ENCODE measurements around the gene TEX50. TPM values are rescaled to one million over a fixed set of nuclear protein-coding genes. Genes with fewer than 3 reads are reported as not detected.

Gene TEX50, protein sequence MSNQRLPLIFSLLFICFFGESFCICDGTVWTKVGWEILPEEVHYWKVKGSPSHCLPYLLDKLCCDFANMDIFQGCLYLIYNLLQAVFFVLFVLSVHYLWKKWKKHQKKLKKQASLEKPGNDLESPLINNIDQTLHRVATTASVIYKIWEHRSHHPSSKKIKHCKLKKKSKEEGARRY
- not detected for total RNA-seq

DNA sequence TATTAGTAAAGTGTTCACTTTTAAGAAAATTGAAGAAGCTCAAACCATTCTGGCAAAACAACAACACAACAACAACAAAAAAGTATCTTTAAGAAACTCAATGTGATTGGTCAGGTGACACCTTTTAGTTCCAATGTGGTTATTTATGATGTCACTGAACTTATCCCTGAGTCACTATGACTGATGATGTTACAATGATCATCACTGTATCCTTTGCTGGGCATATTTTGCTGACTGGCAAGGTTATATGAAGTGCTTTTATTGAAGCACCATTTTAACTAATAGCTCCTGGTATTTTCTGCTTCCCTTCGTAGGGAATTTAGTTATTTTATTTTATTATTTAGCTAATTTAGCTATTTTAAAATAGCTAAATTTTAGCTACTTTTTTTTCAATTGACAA lies at the start of gene TEX50:
Gene TEX50 (plus strand): TSS at position 223 of the 400 bp plus-strand sequence. CDS start 184 bp downstream, outside the sequence.

GRCh38 chr1:173603056-173603591 lies 32.0 kb upstream of the TEX50 start, which contains the start of gene SLC9C2:
SLC9C2 (minus strand) TSS chr1:173603072; CDS start chr1:173601776, 1,296 bp downstream.

DNA sequence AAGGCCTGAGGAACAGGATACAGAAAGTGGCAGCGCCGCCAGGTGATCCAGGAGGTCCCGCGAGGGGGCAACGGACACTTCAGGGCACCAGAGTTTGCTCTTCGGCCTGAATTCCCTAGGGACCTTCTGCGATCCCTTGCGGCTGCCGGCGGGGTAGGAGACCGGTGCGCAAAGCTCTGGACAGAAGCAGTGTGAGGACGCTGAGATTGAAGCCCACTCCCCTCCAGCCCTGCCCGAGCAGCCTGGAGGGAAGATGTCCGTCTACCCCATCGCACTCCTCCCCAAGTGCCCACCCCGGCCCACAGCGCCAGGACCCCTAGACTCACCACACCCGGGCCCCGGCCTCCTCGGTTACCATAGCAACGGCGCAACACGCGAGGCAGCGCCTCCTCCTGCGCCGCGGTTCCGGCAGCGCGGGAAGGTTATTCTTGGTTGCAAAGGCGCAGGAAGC lies 34.4 kb downstream of the TEX50 start, which contains the start of gene ANKRD45:
Gene ANKRD45 (minus strand): TSS at position 361 of the 451 bp plus-strand sequence. CDS start 10,433 bp downstream, outside the sequence.

Other genes with a start within 250 kb of the TEX50 start
- gene PRDX6, start 158.0 kb upstream of the TEX50 start, total RNA-seq = 46.1 TPM
- gene SLC9C2, start 32.3 kb upstream of the TEX50 start, total RNA-seq = 4.8 TPM
- 20.3 TPM for gene ANKRD45, start 34.5 kb downstream of the TEX50 start, total RNA-seq
- 30.9 TPM for gene KLHL20, start 79.6 kb downstream of the TEX50 start, total RNA-seq
- 19.8 TPM for gene DARS2, start 189.3 kb downstream of the TEX50 start, total RNA-seq
- 16.8 TPM for gene CENPL, start 189.5 kb downstream of the TEX50 start, total RNA-seq
- 398 TPM for gene GAS5, start 232.7 kb downstream of the TEX50 start, total RNA-seq
- 39.2 TPM for gene ZBTB37, start 233.0 kb downstream of the TEX50 start, total RNA-seq